Stimulated activated CD8-positive, alpha-beta memory T cell treated with anti-CD3 and anti-CD28 coated beads, Interleukin-7, amount 100 ng/mL, for 4 hours (primary cell): ENCODE results near the gene CHPT1.

ENCODE experiments used
- DNase-seq, 2 donors: peaks; one replicate each; pipeline ENCODE4 v3.0.0-alpha.2; 2020; ENCODE audit warnings: low read depth in 2 of 2

CHPT1 gene

DNA sequence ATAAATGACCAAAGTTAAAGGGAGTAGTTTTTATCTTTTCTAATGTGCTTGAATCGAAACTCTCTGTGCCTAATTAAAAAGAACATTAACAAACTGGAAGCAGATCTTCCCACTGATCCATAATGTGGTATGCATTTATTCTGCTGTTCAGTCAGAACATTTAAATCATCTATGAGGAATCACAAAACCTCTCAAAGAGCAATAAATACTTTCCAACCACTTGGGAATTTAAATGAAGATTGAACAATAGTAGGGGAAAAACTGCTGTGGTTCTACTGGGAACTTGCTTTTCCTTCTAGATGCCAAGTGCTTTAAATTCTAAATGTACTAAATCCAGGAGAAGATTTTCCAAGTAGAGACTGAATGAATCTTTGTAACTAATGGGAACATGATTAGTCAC lies 12.3 kb upstream of the CHPT1 start:
- DNase-seq = no peak

GRCh38 chr12:101686176-101686575 lies 11.3 kb upstream of the CHPT1 start:
- DNase-seq = no peak

GRCh38 chr12:101690544-101691098 lies 6.8 kb upstream of the CHPT1 start:
- DNase-seq = no peak

GRCh38 chr12:101691503-101692096 lies 5.8 kb upstream of the CHPT1 start:
- no peak for DNase-seq

DNA sequence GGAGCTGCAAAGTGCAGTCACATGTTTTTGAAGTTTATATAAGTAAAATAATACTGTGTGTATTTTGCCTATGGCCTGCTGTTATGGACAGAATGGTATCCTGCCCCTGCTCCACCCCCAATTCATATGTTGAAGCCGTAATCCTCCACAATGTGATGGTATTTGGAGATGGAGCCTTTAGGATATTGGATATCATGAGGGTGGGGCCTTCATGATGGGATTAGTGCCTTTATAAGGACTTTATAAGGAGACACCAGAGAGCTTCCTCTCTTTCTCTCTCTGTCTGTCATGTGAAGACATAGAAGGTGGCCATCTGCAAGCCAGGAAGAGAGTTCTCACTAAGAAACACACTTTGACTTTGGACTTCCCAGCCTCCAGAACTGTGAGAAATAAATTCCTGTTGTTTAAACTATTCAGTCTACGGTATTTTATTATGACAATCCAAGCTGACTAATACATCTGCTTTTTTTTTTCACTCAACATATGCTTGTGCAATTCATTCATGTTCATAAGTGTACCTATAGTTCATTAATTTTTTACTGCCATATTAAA lies 3.1 kb upstream of the CHPT1 start:
- no peak for DNase-seq

DNA sequence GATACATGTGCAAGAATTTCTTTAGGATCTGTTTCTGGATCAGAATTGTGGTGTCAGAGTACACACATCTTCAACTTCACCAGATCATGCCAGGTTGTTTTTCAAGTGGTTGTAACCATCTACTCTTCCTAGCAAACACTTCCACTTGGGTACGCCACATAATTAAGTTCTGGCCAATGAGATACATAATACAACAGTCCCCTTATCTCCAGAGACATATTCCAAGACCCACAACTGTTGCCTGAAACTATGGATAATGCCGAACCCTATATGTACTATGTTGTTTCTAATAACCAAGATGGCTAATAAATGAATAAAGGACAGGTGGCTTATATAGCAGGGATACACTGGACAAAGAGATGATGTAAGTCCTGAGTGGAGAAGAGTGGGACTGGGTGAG lies 2.5 kb upstream of the CHPT1 start:
- DNase-seq = no peak

GRCh38 chr12:101695706-101696105 lies 1.7 kb upstream of the CHPT1 start:
- no peak for DNase-seq

DNA sequence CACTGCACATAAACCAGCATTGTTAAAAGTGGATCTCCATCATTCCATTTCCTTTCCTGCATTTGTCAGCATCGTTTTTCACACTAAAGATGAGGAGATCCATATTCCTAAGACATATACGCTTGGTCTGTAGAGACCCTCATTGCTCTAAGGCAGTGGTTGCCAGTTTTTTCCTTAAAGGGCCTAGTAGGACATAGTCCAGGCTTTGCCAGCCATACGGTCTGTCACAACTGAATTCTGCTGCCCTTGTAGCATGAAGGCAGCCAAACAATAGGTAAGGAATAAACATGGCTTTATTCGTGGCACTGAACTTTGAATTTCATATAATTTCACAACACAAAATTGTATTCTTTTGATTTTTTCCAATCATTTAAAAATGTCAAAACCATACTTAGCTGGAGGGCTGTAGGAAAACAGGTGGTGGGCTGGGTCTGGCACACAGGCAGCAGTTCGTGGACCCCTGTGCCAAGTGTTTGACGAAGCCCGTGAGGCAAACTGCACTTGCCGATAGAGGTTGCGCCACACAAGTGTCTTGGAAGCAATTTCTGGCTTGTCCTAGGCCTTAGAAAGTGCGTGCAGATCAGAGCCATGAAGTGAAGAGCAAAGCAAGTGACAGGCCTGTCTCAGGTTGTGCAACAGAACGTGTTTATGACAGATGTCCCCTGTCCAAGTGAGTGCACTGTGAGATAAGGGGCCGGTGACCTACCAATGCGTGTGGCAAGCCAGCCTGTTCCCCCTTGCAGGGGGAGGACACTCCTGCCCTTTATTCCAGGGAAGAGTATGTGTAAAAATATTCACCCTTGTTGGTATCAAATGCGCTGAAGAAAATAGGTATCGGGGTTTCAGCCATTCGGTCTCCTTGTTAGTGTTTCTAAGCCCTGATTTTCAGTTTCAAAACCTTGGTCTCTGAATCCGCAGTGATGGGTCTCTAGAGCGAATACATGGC lies 916 bp upstream of the CHPT1 start:
- no peak for DNase-seq

GRCh38 chr12:101697930-101698799 lies 725 bp downstream of the CHPT1 start:
- no peak for DNase-seq

GRCh38 chr12:101698800-101699347 lies 1.4 kb downstream of the CHPT1 start:
- DNase-seq = no peak

DNA sequence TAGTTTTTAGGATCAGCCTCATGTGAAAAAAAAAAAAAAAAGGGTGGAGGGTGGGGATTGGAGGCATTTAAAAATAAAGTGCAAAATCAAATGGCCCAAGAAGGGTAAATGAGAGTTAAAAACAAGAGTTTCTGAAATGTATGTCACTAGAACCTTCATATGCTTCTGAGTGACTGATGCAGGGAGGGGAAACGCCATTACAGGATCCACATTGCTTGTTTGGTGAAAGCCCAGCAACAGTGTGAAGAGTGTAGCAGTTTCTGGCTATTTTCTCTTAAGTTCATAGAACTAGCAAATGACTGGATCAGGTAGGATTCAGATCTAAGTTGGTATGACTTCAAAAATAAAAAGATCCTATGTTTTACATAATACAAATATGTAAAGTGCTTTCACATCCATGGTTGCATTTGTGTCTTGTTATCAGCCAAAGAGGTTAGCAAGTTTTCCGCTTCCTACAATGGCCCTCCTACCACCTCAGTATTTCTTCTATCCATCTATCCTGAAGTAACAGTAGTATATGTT lies 2.9 kb downstream of the CHPT1 start:
- DNase-seq = no peak

DNA sequence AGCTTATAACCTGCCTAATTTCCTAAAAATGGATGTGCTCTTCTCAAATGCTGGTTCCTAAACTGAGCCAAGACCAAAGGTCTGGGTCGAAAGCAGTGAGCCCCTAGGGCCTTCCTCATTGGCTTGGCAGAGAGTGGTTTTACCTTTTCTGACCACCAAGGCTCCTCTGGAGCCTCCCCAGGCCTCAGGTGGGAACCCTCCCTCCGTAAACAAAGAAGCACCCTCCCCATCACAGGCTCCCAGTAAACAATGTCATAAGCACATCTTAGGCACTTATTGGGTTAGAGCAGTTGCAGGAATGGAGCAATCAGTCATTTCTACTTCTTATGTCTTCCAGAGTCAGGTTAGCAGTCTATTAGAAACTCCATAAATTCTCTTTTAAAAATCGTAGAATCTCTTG lies 6.0 kb downstream of the CHPT1 start:
- no peak for DNase-seq

- DNase-seq = no peak
These were observed 9.0 kb downstream of the CHPT1 start for GRCh38 chr12:101706403-101706802.

DNA sequence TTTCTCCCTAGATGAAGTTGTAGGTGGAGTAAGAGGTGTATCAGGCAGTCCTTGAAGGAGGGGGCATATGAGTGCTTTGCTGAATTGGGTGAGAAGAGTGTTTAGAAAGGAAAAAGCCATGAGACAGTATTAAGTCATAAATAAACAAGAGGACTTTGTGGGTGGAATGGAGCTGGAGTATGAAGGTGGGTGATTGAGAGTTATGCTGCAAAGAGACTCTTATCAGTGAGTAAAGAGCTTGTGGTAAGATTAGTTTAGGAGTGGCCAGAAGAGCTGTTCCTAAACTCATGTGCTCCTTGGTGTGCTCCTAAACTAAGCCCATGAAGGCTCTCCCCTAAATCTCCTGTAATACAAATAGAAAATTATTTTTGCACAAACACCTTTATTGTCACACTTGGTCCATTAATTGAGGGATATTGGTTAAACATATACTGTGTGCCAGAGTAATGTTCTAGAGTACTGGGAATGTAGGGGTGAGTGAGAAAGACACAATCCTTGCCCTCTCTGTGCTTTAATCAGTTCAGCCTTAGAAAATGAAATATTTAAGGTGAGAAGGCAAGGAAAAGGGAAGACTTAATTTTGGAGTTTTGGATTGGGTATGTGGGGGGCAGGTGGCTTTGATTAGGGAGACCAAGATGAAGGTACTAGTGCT lies 9.8 kb downstream of the CHPT1 start:
- DNase-seq = no peak

DNA sequence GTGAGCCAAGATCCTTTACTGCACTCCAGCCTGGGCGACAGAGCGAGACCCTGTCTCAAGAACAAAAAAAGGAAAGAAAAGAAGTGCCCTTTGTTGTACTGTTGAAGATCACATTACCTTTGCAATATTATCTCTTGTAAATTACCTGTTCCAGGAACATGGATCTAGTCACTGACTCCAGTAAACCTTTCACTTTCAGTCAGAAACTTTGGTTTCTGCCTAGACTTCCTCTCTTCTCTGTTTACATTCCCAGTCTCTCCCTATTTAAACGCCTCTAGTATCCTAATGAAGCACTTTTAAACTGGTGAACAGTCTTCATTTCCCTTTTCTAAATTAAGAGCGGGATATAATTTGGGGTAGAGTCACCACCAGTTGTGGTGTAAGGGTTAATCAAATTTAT lies 12.8 kb downstream of the CHPT1 start:
- DNase-seq = no peak

DNA sequence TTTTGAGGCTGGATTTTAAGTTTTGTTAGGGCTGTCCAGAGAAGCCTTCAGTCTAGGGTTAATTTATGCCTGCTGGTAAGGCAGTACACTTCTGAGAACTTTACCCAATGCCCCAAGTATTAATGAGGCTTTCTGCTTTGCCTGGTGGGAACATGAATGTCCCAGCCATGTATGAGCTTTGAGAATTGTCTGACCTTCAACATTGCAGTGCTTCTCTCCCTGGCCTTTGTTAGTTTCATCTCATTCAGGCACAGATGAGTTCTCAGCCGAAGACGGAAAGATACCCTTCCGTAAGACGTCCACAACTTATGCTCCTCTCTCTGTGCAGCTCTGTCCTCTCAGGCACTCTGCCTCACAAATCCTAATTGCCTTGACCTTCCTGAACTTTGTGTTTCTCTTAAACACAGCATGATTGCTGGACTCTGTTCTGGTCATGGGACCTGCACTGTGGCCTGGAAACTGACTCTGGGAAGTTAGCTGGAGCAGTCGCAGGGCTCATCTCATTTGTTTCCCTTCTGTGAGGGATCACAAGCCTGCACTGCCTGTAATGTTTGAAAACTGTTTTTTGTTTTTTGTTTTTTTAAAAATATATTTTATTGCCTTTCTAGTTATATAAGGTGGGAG lies 15.7 kb downstream of the CHPT1 start:
- DNase-seq = no peak

- no peak for DNase-seq
These were observed 16.5 kb downstream of the CHPT1 start for GRCh38 chr12:101713930-101714329.

GRCh38 chr12:101714877-101715444 lies 17.5 kb downstream of the CHPT1 start:
- DNase-seq = no peak

DNA sequence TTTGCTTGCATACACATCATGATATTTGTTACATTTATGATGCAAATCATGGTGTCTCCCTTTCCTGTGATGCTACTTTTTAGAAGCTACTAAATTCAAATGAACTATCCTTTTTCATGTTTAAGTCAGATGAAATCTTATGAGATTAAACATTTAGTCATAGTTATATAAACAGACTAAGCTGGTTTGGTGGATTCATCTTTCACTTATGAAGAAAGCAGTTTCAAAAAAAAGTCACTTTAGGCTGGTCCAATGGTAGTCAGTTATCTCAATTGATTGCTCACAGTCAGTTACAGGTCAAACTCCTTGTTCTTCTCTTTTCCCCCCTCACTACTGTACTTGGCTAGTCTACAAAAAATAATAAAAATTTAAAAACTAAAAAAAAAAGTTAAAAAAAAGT lies 22.1 kb downstream of the CHPT1 start:
- no peak for DNase-seq

- DNase-seq = no peak
These were observed 22.7 kb downstream of the CHPT1 start for GRCh38 chr12:101720118-101720517.
